Fibroblast of lung (primary cell): ENCODE measurements around the gene KDELR1.
A peak's percentile ranks its signal among the peaks of the same experiment; 100 is the strongest.

Experiments
- CTCF ChIP-seq, 2 donors: IDR thresholded peaks in 1 of 2; conservative IDR thresholded peaks in 1 of 2; 1 replicate in 1 of 2; 2 replicates in 1 of 2; pipeline ENCODE4 v1.5.1; 2011 to 2012; ENCODE audit warnings: low read length in 2 of 2, control low read depth in 1 of 2, inconsistent platforms in 1 of 2, low read depth in 1 of 2, mild to moderate bottlenecking in 1 of 2
- EZH2 ChIP-seq: IDR thresholded peaks from 2 replicates; pipeline ENCODE4 v1.5.1; 2012; ENCODE audit warnings: low read length, control low read depth, mild to moderate bottlenecking; ENCODE audit errors: missing control alignments

GRCh38 chr19:48391100-48392005 lies at the start of gene KDELR1:
- TF ChIP-seq CTCF (conservative IDR thresholded peaks at IDR 0.05 in 1 of 2, IDR thresholded peaks at IDR 0.05 in 1 of 2; ENCODE audit: low read depth in 1 of 2, low read length in 2 of 2) (peak; percentile 83 to 90), EZH2 (no peak)
